Activated CD4-positive, CD25-positive, alpha-beta regulatory T cell (primary cell): ENCODE data around the gene GPAT3.

Source experiments
- DNase-seq, 4 experiments: peaks; one replicate each; lab custom pipeline; 2025; lab: John Stamatoyannopoulos, UW

The GPAT3 gene

DNA sequence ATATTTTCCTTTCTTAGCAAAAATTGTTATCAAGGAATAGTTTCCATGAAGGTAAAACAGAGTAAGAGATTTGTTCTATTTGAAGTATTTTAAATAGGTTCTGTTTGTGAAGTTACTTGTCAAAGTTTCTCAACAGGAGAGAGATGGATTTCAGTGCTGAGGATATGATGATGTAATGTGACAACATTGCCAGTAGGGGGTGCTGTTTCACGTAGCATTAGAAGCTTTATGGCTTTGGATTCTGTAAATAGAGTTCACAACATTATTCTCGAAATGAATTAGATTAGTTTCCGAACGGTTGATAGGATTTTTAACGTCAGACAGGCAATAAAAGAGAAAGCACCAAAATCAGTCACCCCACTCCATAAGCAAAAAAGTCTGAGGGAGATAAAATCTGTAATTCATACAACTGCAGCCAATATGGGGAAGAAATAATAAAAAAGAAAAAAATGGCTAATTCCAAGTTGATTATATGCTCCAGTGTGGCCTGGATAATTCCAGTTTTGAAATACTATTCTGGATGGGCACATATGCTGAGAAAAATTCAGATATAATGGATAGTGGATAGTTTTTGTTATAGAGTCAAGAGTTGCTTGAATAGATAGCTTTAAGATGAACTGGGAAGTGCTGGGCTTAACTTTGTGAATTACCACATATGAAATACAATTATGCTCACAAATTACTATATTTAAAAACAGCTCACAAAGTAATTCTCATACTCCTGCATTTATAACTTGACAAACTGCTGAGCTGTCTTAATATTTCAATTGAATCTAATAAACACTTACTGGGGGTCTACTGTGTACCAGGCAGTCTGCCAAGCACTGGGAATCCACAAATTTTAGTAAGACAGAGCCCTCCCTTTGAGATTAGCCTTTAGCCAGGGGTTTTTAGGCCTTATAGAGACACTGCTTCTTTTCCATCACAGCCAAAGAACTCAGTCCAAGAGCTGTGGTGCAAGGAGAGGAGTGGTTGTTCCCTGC, 109.1 kb downstream of the GPAT3 start:
- DNase-seq, result peak in 2 of 4 experiments; percentile 3 to 6

DNA sequence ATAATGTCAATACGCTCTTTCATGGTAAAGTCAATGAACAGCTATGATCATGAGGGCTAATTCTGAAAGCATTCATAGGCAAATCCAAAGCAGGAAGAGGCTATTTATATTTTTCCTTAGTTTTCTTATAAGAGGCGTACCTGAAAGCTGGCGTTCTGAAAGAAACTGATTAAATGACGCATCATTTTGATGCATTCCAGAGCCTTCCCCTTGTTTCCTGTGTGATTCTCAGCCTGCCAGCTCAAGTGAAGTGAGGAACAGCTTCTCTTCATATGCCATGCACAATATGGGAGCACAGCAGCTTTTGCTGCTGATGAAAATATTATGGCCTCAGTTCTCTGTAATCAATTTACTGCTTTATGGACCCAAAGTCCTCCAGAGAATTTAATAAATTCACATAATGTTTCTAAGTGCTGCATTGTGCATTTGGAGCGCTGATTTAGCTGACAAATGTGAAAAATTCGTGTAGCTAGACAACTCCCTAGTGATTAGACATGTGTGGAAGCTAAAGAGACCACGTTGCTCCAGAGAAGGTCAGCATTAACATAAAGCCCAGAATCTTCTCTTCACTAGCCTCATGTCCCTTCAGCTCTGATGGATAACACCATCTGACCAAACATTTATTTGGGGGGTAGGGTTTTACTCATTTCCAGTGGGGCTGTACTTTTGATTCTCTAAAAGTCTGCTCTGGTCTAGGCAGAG, 110.8 kb downstream of the GPAT3 start:
- DNase-seq, result no peak

DNA sequence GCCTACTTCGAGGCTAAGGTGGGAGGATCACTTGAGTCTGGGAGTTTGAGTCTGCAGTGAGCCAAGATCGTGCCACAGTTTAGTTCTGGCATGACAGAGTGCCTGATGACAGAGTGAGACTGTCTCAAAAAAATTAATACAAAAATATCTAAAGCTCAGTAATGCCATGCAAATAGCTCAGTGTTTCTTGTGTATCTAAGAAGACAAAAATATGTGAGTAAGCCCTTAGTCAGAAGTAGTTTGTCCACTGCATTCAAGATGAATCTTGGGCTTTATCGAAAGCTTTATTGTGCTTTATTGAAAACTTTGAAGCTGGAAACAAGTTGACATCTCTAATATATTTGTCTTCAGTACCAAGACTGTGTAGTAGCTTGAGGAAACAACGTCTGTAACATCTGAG, 115.9 kb downstream of the GPAT3 start:
- no peak for DNase-seq
